Endothelial cell (in vitro differentiated cells): ENCODE measurements around the gene MCM9. TPM values are rescaled to one million over a fixed set of nuclear protein-coding genes. Genes with fewer than 3 reads are reported as not detected.

Source experiments
- DNase-seq: peaks from one replicate; pipeline ENCODE4 v3.0.0; 2021; ENCODE audit warnings: low spot score
- H3K27ac Mint-ChIP-seq: one replicate; pipeline ENCODE4 v1.8.0; 2021; ENCODE audit warnings: mixed read lengths, inconsistent platforms; ENCODE audit not compliant: unreplicated experiment
- H3K27me3 Mint-ChIP-seq: one replicate; pipeline ENCODE4 v1.8.0; 2021; ENCODE audit warnings: mild to moderate bottlenecking, moderate library complexity, mixed read lengths, inconsistent platforms; ENCODE audit not compliant: unreplicated experiment
- H3K36me3 Mint-ChIP-seq: one replicate; pipeline ENCODE4 v1.8.0; 2021; ENCODE audit warnings: mild to moderate bottlenecking, low read depth, mixed read lengths, inconsistent platforms; ENCODE audit not compliant: unreplicated experiment
- H3K4me1 Mint-ChIP-seq: one replicate; pipeline ENCODE4 v1.8.0; 2021; ENCODE audit warnings: mild to moderate bottlenecking, mixed read lengths, inconsistent platforms; ENCODE audit not compliant: unreplicated experiment
- H3K4me3 Mint-ChIP-seq: one replicate; pipeline ENCODE4 v1.8.0; 2021; ENCODE audit warnings: mild to moderate bottlenecking, mixed read lengths, inconsistent platforms; ENCODE audit not compliant: unreplicated experiment
- H3K9me3 Mint-ChIP-seq: one replicate; pipeline ENCODE4 v1.8.0; 2021; ENCODE audit warnings: mixed read lengths, inconsistent platforms; ENCODE audit not compliant: unreplicated experiment
- total RNA-seq: library from RNA; stranded (reverse); fragmentation: NEBNext Ultra II Directional; extraction: Animal tissue kit (Norgen Biotek cat#: 25700); gene quantifications from one replicate; pipeline ENCODE4 v1.2.1, GENCODE V29; 2021; ENCODE audit not compliant: unreplicated experiment
- TF ChIP-seq, protein P1 (sequence below): fragments of 200-600 bp; sonication (generic); IDR thresholded peaks from one replicate; pipeline ENCODE4 v1.5.0; 2021; ENCODE audit warnings: antibody characterized with exemption; ENCODE audit not compliant: unreplicated experiment

The MCM9 gene
- total RNA-seq, 1 donor from 2014 or later, result 12.8 TPM

DNA sequence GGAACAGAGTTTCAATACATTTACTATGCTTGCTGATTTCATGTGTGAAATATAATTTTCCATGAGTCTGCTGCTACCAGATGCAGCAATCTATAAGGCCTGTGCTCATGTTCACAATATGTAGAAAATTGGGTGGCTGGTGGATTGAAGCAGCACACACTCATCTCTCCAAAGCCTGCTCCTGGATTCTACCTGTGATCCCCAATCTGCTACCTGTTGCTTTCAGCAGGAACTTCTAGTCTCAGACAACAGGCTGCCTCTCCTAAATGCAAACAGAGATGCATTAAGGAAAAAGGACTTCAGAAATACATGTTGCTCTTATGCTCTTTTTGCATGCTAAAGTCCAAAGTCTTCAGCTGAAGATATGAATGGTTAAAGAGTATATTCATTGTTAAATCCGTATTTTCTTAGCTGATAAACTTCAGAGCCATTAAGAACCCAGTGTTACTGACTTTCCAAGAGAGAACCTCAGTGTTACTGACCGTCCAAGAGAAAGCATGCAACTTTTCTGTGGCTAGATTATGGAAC is 30.9 kb upstream of the MCM9 start:
- H3K9me3 Mint-ChIP-seq, result no peaks in the 10 kb centered on the region
- peaks cover 10% of the 10 kb centered on the region for H3K4me1 Mint-ChIP-seq
- peaks cover 2% of the 10 kb centered on the region for H3K27me3 Mint-ChIP-seq
- DNase-seq, result no peak
- peaks cover 12% of the 10 kb centered on the region for H3K36me3 Mint-ChIP-seq
- H3K4me3 Mint-ChIP-seq, result no peak overlapping the region
- TF ChIP-seq, protein P1, sequence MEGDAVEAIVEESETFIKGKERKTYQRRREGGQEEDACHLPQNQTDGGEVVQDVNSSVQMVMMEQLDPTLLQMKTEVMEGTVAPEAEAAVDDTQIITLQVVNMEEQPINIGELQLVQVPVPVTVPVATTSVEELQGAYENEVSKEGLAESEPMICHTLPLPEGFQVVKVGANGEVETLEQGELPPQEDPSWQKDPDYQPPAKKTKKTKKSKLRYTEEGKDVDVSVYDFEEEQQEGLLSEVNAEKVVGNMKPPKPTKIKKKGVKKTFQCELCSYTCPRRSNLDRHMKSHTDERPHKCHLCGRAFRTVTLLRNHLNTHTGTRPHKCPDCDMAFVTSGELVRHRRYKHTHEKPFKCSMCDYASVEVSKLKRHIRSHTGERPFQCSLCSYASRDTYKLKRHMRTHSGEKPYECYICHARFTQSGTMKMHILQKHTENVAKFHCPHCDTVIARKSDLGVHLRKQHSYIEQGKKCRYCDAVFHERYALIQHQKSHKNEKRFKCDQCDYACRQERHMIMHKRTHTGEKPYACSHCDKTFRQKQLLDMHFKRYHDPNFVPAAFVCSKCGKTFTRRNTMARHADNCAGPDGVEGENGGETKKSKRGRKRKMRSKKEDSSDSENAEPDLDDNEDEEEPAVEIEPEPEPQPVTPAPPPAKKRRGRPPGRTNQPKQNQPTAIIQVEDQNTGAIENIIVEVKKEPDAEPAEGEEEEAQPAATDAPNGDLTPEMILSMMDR, result no peak
- H3K27ac Mint-ChIP-seq, result no peak overlapping the region

DNA sequence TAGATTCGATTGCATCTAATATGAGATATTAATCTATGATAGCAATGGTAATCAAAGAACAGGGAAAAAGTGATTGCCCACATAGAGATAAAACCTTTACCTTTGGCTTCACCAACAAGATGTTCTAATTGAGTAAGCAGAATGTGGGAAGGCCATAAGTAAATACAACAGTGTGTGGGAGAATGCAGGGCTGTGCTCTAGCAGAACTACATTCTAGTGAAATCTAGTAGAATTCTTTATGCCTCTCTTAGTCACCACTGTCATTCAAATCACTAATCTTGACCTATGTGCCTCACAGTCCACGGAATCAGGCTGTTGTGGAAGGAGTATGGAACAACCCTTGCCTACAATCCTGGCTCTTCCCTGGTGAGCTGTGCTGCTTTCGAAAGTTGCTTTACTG is 30.4 kb upstream of the MCM9 start:
- H3K9me3 Mint-ChIP-seq, result no peaks in the 10 kb centered on the region
- H3K4me3 Mint-ChIP-seq, result no peak overlapping the region
- no peak overlapping the region for H3K27ac Mint-ChIP-seq
- peaks cover 10% of the 10 kb centered on the region for H3K4me1 Mint-ChIP-seq
- peaks cover 2% of the 10 kb centered on the region for H3K27me3 Mint-ChIP-seq
- peaks cover 12% of the 10 kb centered on the region for H3K36me3 Mint-ChIP-seq
- no peak for DNase-seq
- TF ChIP-seq, protein P1, result no peak

DNA sequence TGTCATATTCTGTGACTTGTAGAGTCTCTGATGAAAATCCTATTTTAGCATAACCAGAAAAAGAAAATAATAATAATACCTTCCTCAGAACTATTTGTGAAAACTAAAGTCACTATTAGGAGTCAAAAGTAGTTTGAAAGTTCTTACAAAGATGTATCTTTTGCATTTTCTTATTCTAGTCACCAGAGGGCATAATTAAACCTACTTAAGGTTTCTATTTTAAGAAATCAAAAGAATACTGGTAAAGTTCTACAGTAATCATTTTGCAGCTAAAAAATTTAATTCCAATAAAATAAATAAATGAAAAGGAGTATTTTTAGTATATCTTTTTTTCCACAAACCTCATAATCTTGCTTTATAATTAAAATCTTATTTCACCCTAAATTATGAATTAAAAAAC is 28.0 kb upstream of the MCM9 start:
- no peak for DNase-seq
- Mint-ChIP-seq H3K4me1 (peaks cover 13% of the 10 kb centered on the region), H3K36me3 (peaks cover 12% of the 10 kb centered on the region)

DNA sequence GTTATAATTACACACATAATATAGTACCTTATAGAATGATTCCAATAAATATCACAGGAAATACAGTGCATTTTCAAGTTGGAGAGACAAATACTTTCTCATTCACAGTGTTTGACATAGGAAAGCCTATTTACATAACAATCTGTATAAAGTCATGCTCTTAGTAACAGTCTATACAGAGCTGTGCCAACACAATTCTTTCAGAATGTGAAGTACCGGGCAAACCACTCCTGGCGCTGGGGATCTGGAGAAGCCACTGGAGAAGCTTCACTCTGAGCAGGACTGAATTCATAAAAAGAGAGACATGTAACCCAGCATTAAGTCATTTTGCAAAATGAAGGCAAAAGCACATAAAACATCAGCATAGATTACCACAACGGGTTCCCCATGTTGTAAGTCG is 24.9 kb upstream of the MCM9 start:
- H3K9me3 Mint-ChIP-seq, result no peaks in the 10 kb centered on the region
- H3K4me1 Mint-ChIP-seq, result peaks cover 11% of the 10 kb centered on the region
- peaks cover 2% of the 10 kb centered on the region for H3K27me3 Mint-ChIP-seq
- H3K4me3 Mint-ChIP-seq, result no peak overlapping the region
- H3K36me3 Mint-ChIP-seq, result peaks cover 6% of the 10 kb centered on the region
- H3K27ac Mint-ChIP-seq, result peak overlapping the region; percentile 30
- TF ChIP-seq, protein P1, result no peak
- DNase-seq, result no peak

More for the DNA sequence above, 28.0 kb upstream of the MCM9 start:
- Mint-ChIP-seq H3K9me3 (no peaks in the 10 kb centered on the region), H3K27me3 (peaks cover 2% of the 10 kb centered on the region), H3K27ac (no peak overlapping the region), H3K4me3 (no peak overlapping the region)
- TF ChIP-seq, protein P1, result no peak

DNA sequence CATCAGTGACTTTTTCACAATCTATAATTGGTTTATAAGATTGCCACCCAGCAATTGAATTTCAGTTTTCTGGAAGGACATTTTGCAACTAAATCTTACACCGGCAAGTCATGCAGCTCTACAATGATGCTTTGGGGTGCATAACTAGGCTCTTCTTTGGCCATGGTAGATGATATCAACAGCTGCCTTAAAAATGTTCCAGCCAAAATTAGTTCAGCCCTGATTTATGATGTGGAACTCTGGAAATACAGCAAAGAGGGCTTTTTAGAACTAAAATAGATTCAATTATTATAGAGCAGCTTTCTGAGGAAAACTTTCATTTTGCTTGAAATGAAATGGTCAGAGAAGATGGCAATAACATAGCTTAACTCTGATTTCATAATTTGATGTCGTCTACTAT is 18.4 kb upstream of the MCM9 start:
- no peaks in the 10 kb centered on the region for H3K4me1 Mint-ChIP-seq
- H3K4me3 Mint-ChIP-seq, result no peak overlapping the region
- DNase-seq, result no peak
- no peak overlapping the region for H3K27ac Mint-ChIP-seq
- no peaks in the 10 kb centered on the region for H3K9me3 Mint-ChIP-seq
- no peaks in the 10 kb centered on the region for H3K27me3 Mint-ChIP-seq
- H3K36me3 Mint-ChIP-seq, result no peaks in the 10 kb centered on the region
- TF ChIP-seq, protein P1, result no peak
